ENCODE data around the gene TNS4. TPM values are rescaled to one million over a fixed set of nuclear protein-coding genes. Genes with fewer than 3 reads are reported as not detected.

The TNS4 gene
- total RNA-seq, 1 experiment from 2014 or later: 36.6 TPM

DNA sequence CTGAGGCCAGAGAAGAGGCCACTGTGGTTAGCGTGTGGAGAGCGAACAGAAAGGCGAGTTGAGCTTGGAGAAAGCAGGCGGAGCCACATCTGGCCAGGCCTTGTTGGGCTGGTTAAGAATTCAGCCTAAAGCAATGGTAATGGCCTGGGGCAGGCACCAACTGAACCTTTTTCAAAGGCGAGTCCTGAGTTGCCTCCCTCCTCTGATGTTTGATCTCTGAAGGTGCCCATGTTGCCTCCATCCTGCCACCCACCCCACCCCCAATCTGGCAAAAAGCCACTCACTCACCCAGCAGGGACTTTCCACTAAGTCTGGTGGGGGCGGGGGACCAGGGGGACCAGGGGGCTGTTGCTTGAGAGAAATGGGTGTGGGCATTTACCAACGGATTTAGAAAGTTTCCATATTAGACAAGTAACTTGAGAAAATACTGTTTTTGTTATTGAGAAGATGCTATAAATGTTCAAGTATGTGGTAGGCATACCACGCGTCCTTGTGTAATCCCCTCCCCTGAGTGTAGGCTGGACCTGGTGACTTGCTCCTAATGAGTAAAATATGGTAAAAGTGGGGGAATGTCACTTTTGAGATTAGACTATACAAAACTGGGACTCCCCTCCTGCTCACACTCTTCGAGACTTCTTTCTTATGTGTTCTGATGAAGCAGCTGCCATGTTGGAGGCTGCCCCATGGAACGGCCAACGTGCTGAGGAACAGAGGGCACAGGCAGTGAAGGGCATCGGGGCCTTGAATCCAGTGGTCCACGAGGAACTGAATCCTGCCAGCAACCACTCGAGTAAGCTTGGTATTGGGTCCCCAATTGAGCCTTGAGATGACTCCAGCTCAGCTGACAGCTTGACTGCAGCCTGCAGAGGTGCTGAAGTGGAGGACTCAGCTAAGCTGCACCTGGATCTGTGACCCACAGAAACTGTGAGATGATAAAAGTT, 29.9 kb upstream of the TNS4 start:
- RAD21 ChIA-PET (ENCODE audit: low non-redundant PET in 1 of 2, low total read pairs in 2 of 2, uncharacterized antibody in 2 of 2, unreplicated experiment in 2 of 2): interaction anchor here (0.6 to 2.6 kb wide), 6 partner anchors 55 to 90 kb away, joined by 3 to 14 read pairs (median 4); no protein-coding TSS in a partner anchor
- no peak overlapping the region for H2AFZ ChIP-seq (ENCODE audit: low read depth, low read length, poor library complexity, severe bottlenecking)
- H3K36me3 ChIP-seq (ENCODE audit: control insufficient read depth in 1 of 2, insufficient read depth in 2 of 2, low read length in 2 of 2): no peaks in the 10 kb centered on the region
- no peak overlapping the region for H3K4me2 ChIP-seq (ENCODE audit: low read length)
- no peaks in the 10 kb centered on the region for H4K20me1 ChIP-seq (ENCODE audit: insufficient read depth)
- H3K9ac ChIP-seq (ENCODE audit: low read length): no peak overlapping the region
- H3K9me2 ChIP-seq (ENCODE audit: insufficient read depth): no peaks in the 10 kb centered on the region
- no peaks in the 10 kb centered on the region; a peak in 1 of 4 replicates for H3K9me3 ChIP-seq (ENCODE audit: control insufficient read depth in 1 of 2, insufficient read depth in 1 of 2, low read depth in 1 of 2, low read length in 2 of 2)
- CTCF ChIA-PET: interaction anchor here (1.7 to 4.0 kb wide), 6 partner anchors 21 to 173 kb away, joined by 5 to 30 read pairs (median 26); no protein-coding TSS in a partner anchor
- no peaks in the 10 kb centered on the region for H3K79me2 ChIP-seq (ENCODE audit: insufficient read depth, low read length)
- no peak for TF ChIP-seq YY1 (IDR thresholded peaks at IDR 0.05; ENCODE audit: extremely low read depth, insufficient replicate concordance, low read depth, low read length)
- TF ChIP-seq TCF7L2 (IDR thresholded peaks at IDR 0.05; ENCODE audit: borderline replicate concordance, extremely low read depth, insufficient read depth, insufficient read length): no peak
- TF ChIP-seq RAD21 (IDR thresholded peaks at IDR 0.05; ENCODE audit: low read depth): no peak
- no peak for TF ChIP-seq EGR1 (IDR thresholded peaks at IDR 0.05; ENCODE audit: low read depth)
- no peak for TF ChIP-seq ZFX (IDR thresholded peaks at IDR 0.05)
- TF ChIP-seq, protein P1, sequence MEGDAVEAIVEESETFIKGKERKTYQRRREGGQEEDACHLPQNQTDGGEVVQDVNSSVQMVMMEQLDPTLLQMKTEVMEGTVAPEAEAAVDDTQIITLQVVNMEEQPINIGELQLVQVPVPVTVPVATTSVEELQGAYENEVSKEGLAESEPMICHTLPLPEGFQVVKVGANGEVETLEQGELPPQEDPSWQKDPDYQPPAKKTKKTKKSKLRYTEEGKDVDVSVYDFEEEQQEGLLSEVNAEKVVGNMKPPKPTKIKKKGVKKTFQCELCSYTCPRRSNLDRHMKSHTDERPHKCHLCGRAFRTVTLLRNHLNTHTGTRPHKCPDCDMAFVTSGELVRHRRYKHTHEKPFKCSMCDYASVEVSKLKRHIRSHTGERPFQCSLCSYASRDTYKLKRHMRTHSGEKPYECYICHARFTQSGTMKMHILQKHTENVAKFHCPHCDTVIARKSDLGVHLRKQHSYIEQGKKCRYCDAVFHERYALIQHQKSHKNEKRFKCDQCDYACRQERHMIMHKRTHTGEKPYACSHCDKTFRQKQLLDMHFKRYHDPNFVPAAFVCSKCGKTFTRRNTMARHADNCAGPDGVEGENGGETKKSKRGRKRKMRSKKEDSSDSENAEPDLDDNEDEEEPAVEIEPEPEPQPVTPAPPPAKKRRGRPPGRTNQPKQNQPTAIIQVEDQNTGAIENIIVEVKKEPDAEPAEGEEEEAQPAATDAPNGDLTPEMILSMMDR (IDR thresholded peaks at IDR 0.05 in 2 of 3, conservative IDR thresholded peaks at IDR 0.05 in 1 of 3; ENCODE audit: borderline replicate concordance in 1 of 3, insufficient read depth in 1 of 3, low read depth in 2 of 3, low read length in 2 of 3): no peak
- TF ChIP-seq, protein P2, sequence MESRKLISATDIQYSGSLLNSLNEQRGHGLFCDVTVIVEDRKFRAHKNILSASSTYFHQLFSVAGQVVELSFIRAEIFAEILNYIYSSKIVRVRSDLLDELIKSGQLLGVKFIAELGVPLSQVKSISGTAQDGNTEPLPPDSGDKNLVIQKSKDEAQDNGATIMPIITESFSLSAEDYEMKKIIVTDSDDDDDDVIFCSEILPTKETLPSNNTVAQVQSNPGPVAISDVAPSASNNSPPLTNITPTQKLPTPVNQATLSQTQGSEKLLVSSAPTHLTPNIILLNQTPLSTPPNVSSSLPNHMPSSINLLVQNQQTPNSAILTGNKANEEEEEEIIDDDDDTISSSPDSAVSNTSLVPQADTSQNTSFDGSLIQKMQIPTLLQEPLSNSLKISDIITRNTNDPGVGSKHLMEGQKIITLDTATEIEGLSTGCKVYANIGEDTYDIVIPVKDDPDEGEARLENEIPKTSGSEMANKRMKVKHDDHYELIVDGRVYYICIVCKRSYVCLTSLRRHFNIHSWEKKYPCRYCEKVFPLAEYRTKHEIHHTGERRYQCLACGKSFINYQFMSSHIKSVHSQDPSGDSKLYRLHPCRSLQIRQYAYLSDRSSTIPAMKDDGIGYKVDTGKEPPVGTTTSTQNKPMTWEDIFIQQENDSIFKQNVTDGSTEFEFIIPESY (IDR thresholded peaks at IDR 0.05; ENCODE audit: extremely low read depth, insufficient replicate concordance, low read length): no peak
- no peak for TF ChIP-seq CBX3 (IDR thresholded peaks at IDR 0.05; ENCODE audit: low read depth)
- TF ChIP-seq CEBPB (IDR thresholded peaks at IDR 0.05; ENCODE audit: low read depth): no peak
- ATAC-seq (no peak), DNase-seq (ENCODE audit: low read depth, low spot score) (no peak)
- intact Hi-C loops (cut with micrococcal nuclease): loop anchor here (5.0 kb wide), 1 partner anchor 229 kb away; no protein-coding TSS in a partner anchor
- no peak overlapping the region for H3K4me3 ChIP-seq (replicated peaks in 1 of 2; ENCODE audit: low read depth in 1 of 2, low read length in 2 of 2)
- POLR2A ChIA-PET: interaction anchor here (0.9 to 2.1 kb wide), 7 partner anchors 30 to 173 kb away, joined by 3 to 8 read pairs (median 3); partner anchors contain the start of gene TNS4
- no peak overlapping the region; the same call in 1 of the 2 replicates for H3K27ac ChIP-seq (ENCODE audit: low read depth, low read length)
- no peaks in the 10 kb centered on the region for H3K27me3 ChIP-seq (ENCODE audit: insufficient read depth, low read length)
- H3K4me1 ChIP-seq (ENCODE audit: control insufficient read depth in 1 of 2, insufficient read depth in 2 of 2, low read length in 2 of 2): peaks cover 14 to 48% of the 10 kb centered on the region in 2 experiments
- no TSS peak for BruUV-seq (replicated peaks)
